ENCODE results near the gene LIMK2. TPM values are rescaled to one million over a fixed set of nuclear protein-coding genes. Genes with fewer than 3 reads are reported as not detected.

Gene LIMK2
- total RNA-seq, 2 donors from 2014 or later: 7.5 to 9.8 TPM

- no peak for TF ChIP-seq CTCF (IDR thresholded peaks at IDR 0.05)
- Histone ChIP-seq H3K27me3 (no peaks in the 10 kb centered on the region), H3K9me3 (no peaks in the 10 kb centered on the region), H3K36me3 (peaks cover 68% of the 10 kb centered on the region), H3K4me1 (peaks cover 0 to 4% of the 10 kb centered on the region in 2 donors), H3K27ac (no peak overlapping the region), H3K4me3 (no peak overlapping the region)
- DNase-seq (ENCODE audit: low spot score): no peak
These were observed 67.9 kb downstream of the LIMK2 start for GRCh38 chr22:31279821-31280505.

- H3K9me3 ChIP-seq: no peaks in the 10 kb centered on the region
- peaks cover 0 to 6% of the 10 kb centered on the region in 2 donors for H3K4me1 ChIP-seq
- no peaks in the 10 kb centered on the region for H3K27me3 ChIP-seq
- no peak overlapping the region for H3K4me3 ChIP-seq
- peaks cover 71% of the 10 kb centered on the region for H3K36me3 ChIP-seq
- no peak overlapping the region for H3K27ac ChIP-seq
- DNase-seq (ENCODE audit: low spot score): no peak
- no peak for TF ChIP-seq CTCF (IDR thresholded peaks at IDR 0.05)
These were observed 69.6 kb downstream of the LIMK2 start for GRCh38 chr22:31281733-31282132.

- Histone ChIP-seq H3K27ac (no peak overlapping the region), H3K36me3 (peaks cover 70% of the 10 kb centered on the region), H3K4me1 (peaks cover 0 to 11% of the 10 kb centered on the region in 2 donors), H3K27me3 (no peaks in the 10 kb centered on the region), H3K4me3 (no peak overlapping the region), H3K9me3 (no peaks in the 10 kb centered on the region)
- no peak for DNase-seq (ENCODE audit: low spot score)
- no peak for TF ChIP-seq CTCF (IDR thresholded peaks at IDR 0.05)
These were observed 70.8 kb downstream of the LIMK2 start for GRCh38 chr22:31282748-31283468.

GRCh38 chr22:31284281-31285155, 72.4 kb downstream of the LIMK2 start:
- TF ChIP-seq CTCF (IDR thresholded peaks at IDR 0.05): no peak
- Histone ChIP-seq H3K4me1 (peaks cover 0 to 27% of the 10 kb centered on the region in 2 donors), H3K27ac (peak overlapping the region; percentile 14 to 35), H3K36me3 (peaks cover 84% of the 10 kb centered on the region), H3K27me3 (no peaks in the 10 kb centered on the region), H3K9me3 (no peaks in the 10 kb centered on the region), H3K4me3 (no peak overlapping the region)
- DNase-seq (ENCODE audit: low spot score): no peak

- no peak for TF ChIP-seq CTCF (IDR thresholded peaks at IDR 0.05)
- Histone ChIP-seq H3K27ac (peak overlapping the region; percentile 36 to 50), H3K4me1 (peaks cover 0 to 37% of the 10 kb centered on the region in 2 donors), H3K36me3 (peaks cover 71% of the 10 kb centered on the region), H3K9me3 (no peaks in the 10 kb centered on the region), H3K27me3 (no peaks in the 10 kb centered on the region), H3K4me3 (no peak overlapping the region)
- DNase-seq (ENCODE audit: low spot score): no peak
These were observed 74.5 kb downstream of the LIMK2 start for GRCh38 chr22:31286360-31287255.
